ENCODE data around the gene TBXA2R.

- no peak for TF ChIP-seq CTCF (IDR thresholded peaks at IDR 0.05; ENCODE audit: insufficient read depth, low read length, poor library complexity, severe bottlenecking)
- no peak for TF ChIP-seq EZH2phosphoT487 (conservative IDR thresholded peaks at IDR 0.05; ENCODE audit: low read length)
Observed at GRCh38 chr19:3591876-3592613, 14.6 kb downstream of the TBXA2R start.

Data from SU-DHL-6 (cell line).